ENCODE results near the gene YEATS4.

DNA sequence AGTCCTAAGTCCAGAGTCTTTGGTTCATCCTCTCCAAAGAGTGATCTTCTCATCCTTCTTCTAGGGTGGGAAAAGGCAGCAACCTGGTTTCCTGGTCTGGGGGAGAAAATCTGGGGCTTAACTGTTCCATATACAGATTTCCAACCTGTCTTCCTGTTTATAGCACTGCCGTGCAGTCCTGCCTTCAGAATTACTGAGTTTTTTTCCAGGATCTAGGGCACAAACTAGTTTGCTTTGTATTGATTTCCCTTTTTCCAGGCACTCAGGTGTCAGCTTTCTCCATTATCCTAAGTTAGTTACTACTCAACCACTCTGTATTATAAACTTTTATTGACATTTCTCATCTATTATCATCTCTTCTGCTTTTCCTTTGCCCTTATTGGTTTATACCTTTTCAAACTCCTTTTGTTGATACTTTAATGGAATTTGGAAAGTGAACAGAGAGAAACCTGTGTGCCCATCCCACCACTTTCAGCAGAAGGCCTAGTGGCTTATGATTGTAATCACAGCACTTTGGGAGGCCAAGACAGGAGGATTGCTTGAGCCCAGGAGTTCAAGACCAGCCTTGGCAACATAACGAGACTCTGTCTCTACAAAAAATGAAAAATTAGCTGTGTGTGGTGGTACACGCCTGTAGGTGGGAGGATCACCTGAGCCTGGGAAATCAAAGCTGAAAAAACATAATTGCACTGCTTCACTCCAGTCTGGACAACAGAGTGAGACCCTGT, 15.5 kb upstream of the YEATS4 start:
- TF ChIP-seq, protein P1, sequence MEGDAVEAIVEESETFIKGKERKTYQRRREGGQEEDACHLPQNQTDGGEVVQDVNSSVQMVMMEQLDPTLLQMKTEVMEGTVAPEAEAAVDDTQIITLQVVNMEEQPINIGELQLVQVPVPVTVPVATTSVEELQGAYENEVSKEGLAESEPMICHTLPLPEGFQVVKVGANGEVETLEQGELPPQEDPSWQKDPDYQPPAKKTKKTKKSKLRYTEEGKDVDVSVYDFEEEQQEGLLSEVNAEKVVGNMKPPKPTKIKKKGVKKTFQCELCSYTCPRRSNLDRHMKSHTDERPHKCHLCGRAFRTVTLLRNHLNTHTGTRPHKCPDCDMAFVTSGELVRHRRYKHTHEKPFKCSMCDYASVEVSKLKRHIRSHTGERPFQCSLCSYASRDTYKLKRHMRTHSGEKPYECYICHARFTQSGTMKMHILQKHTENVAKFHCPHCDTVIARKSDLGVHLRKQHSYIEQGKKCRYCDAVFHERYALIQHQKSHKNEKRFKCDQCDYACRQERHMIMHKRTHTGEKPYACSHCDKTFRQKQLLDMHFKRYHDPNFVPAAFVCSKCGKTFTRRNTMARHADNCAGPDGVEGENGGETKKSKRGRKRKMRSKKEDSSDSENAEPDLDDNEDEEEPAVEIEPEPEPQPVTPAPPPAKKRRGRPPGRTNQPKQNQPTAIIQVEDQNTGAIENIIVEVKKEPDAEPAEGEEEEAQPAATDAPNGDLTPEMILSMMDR (IDR thresholded peaks at IDR 0.05), result no peak
- TF ChIP-seq POLR2A (IDR thresholded peaks at IDR 0.05), result no peak

Measured in heart left ventricle (tissue), 13 donors.